GM08714 (cell line): ENCODE results near the gene FOXC1.

Experiments used
- H3K4me3 ChIP-seq: fragments of 200-500 bp; sonication (Bioruptor generic); 2 replicates; pipeline ENCODE4 v1.5.1; 2014; ENCODE audit warnings: mild to moderate bottlenecking, low read length, inconsistent platforms
- ZNF274 ChIP-seq: IDR thresholded peaks from 2 replicates; pipeline ENCODE4 v1.6.1; 2012; ENCODE audit warnings: mild to moderate bottlenecking, low read depth, low read length

Gene FOXC1

DNA sequence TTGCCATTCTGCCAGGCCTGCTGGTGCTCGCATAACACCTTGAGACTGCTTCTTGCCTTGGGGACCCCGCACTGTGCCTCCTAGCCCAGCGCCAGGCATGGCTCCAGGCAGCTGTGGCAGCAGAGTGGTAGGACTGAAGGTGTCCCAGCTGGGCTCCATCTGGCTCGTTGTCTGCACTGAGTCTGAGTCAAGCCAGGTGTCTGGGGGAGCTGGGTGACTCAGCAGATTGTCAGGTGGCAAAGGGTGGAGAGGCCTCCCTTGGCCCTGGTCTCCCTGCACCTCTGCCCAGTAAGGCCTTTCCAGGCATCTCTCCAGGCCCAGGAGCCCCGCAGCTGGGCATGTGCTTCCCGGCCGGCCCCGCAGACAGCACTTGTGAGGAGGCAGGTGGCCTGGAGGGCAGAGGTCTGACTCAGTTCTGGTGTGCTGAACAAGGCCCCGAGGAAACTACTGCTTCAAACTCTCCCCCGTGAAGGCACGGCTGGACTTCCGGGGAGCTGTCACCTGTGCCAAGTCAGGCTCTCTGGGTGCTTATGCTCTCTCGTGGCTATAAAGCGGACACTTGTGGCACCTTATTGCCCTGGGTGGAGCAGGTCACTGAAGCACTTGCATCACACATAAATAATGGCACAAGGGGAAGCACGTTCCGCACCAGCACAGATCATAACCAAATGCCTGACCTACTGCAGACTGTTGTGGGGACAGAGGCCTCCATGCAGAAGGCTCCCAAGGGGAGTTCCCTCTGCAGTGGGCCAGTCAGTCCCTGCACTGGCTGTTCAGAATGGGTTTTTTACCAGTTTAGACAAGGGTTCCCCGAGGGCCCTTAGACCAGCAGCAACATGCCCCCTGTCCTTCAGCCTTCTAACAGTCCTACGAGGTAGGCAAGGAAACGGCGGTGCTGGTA is 27.5 kb downstream of the FOXC1 start:
- TF ChIP-seq ZNF274 = no peak
- no peak overlapping the region for H3K4me3 ChIP-seq

DNA sequence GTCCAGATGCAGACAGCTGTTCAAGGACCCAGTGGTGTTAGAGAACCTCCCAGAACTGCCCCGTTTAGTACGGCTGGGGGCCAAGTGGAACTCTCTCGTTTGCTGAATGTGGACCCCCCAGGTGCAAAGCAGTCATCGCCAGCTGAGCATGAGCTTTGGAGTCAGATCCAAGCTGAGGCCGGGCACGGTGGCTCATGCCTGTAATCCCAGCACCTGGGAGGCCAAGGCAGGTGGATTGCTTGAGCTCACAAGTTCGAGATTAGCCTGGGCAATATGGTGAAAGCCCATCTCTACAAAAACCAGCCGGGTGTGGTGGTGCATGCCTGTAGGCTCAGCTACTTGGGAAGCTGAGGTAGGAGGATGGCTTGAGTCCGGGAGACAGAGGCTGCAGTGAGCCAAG is 29.7 kb downstream of the FOXC1 start:
- H3K4me3 ChIP-seq = no peak overlapping the region
- no peak for TF ChIP-seq ZNF274

GRCh38 chr6:1640476-1640875 is 30.8 kb downstream of the FOXC1 start:
- no peak for TF ChIP-seq ZNF274
- no peak overlapping the region for H3K4me3 ChIP-seq

DNA sequence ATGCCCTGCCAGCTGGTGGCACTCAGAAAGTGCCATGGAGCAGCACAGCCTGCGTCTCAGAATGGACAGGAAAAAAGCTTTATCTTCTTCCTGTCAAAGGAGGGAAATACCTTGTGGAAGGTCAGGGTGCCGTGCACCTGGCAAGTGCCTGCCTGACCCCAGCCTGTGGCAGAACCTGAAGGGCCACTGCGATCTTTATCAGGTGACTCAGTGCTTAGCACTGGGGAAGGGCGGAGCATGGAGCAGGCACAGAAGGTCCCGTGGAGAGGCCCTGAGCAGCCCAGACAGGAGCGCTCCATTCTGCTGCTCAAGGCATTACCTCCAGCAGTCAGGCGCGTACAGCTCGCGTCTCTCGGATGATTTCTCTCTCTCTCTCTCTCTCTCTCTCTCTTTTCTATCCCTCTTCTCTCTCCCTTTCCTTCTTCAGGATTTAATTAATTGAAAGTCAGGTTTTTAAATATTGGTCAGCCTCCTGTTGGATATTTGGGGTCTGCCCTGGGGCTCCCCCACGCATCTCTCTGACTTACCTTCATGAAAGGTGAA is 31.7 kb downstream of the FOXC1 start:
- H3K4me3 ChIP-seq = no peak overlapping the region

GRCh38 chr6:1643111-1643510 is 33.4 kb downstream of the FOXC1 start:
- no peak overlapping the region for H3K4me3 ChIP-seq
- TF ChIP-seq ZNF274 = no peak

More for the DNA sequence above, 31.7 kb downstream of the FOXC1 start:
- no peak for TF ChIP-seq ZNF274

DNA sequence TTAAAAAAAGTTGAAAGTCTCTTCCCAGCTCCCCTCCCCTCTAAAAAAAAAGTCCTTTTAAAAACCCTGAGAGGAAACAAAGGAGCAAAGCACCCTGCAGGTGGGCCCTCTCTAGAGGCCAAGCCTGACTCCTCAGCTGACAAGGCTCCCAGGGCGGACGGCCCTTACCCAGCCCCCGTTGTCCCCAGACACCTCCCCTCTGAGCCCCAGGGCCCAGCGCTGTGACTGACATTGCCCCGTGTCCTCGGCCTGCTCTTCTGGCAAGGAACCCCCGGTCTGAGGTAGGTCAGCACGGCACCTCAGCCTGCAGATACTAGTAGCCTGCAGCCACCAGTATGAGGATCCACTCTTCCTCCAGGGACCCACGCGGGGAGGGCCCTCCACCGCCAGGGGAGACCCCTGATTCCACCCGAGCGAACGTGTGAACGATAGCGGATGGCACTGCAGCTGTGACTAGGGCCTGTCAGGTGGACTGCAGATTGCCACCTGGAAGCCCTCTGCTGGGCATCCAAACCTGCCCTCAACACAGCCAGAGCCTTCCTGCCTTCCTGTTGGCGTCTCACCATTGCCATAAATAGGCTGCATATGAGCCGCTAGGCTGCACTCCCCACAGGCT is 34.2 kb downstream of the FOXC1 start:
- no peak for TF ChIP-seq ZNF274
- H3K4me3 ChIP-seq = no peak overlapping the region

DNA sequence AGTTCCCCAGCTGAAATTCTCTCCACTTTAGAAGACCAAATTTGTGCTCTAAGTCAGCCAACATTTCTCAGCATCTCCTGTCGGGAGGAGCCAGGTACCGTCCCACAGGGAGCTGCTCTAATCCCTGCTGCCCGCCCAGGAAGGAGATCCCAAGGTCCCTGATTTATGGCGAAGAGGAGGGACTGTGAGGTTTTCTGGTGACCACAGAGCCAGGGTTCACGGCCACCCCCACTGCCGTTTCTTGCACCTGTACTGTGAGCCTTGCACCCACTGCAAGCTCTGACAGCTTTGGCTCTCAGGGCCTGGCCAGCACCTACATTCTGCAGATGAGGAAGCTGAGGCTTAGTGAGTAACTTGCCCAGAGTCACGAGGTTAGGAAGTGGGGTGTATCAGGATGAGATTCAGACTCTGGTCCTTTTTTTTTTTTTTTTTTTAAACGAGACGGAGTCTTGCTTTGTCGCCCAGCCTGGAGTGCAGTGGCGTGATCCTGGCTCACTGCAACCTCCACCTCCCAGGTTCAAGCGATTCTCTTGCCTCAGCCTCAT is 34.9 kb downstream of the FOXC1 start:
- no peak for TF ChIP-seq ZNF274

DNA sequence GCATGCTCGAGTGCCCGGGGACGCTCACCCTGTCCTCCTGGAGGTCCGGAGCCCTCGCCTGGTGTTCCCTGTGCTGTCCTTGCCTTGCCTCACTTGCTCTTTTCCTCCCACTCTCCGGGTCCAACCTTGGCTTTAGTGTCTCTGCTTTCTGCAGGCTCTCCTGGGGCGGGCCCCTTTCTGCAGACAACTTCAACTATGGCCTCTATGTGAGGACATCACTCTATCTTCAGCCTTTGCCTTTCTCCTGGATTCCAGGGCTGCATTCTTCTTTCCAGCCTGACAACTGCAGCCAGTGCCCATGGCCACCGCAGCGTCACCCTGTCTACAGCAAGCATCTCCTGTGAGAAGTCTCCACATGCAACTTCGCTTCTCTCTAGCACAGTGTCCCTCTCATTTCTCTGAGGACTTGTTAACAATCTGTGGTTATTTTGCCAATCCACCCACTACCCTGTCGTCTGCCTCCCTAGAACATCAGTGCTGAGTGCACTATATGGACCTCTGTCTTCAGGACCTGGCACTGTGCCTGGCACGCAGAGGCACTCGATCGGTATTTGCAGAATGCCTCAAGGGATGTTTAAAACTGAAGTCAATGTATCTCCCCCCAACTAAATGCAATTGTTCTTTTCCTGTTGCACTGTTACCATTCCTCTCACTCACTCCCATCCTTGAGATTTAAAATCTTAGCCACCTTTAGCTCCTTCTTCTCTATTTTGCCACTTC is 35.9 kb downstream of the FOXC1 start:
- TF ChIP-seq ZNF274 = no peak
- H3K4me3 ChIP-seq = no peak overlapping the region

More for the DNA sequence above, 34.9 kb downstream of the FOXC1 start:
- H3K4me3 ChIP-seq = no peak overlapping the region

DNA sequence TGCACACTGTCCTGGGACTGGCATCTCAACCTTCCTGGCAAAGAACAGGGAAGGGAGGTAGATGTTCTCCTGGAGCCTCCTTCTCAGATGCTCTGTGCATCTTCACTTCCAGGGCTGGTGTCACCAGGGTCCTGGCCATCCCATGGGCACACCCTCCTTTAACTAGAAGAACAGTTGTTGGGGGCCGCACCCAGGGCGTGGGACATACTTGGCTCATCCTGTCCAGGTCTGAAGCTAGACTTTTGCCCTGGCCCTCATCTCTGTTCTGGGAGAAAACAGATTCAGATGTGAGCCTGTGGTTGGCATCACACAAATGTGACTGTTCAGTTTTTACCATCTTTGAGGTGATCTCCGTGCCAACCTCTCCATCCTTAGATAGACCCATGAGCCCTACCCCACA is 41.6 kb downstream of the FOXC1 start:
- no peak overlapping the region for H3K4me3 ChIP-seq
- TF ChIP-seq ZNF274 = no peak

DNA sequence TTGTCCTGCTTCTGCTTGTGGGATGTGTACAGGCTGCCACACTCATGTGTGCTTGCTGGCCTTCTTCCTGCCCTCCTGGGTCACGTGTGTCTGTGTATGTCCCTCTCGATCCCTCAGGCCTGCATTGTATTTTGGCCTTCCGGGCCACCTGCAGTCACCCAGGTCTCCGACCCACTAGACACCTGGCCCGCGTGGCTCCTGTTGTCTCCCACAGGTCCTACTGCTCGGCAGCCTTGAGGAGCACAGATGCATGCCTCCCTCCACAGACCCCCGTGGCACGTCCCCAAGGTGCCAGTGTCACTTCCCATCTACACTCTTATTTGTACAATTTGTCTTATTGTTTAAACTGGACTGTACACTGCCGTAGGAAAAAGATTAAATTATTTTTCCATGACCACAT is 43.1 kb downstream of the FOXC1 start:
- no peak for TF ChIP-seq ZNF274
- no peak overlapping the region for H3K4me3 ChIP-seq

DNA sequence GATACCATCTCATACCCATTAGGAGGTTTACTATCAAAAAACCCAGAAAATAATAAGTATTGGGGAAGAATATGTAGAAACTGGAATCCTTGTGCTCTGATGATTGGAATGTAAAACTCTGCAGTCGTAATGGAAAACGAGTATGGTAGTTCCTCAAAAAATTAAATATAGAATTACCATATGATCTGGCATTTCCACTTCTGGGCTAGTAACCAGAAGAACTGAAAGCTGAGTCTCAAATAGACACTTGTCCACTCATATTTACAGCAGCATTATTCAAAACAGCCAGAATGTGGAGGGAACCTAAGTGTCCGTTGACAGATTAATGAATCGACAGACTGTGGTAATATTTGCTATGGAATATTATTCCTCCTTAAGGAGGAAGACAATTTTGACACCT is 44.3 kb downstream of the FOXC1 start:
- H3K4me3 ChIP-seq = no peak overlapping the region
- TF ChIP-seq ZNF274 = no peak

DNA sequence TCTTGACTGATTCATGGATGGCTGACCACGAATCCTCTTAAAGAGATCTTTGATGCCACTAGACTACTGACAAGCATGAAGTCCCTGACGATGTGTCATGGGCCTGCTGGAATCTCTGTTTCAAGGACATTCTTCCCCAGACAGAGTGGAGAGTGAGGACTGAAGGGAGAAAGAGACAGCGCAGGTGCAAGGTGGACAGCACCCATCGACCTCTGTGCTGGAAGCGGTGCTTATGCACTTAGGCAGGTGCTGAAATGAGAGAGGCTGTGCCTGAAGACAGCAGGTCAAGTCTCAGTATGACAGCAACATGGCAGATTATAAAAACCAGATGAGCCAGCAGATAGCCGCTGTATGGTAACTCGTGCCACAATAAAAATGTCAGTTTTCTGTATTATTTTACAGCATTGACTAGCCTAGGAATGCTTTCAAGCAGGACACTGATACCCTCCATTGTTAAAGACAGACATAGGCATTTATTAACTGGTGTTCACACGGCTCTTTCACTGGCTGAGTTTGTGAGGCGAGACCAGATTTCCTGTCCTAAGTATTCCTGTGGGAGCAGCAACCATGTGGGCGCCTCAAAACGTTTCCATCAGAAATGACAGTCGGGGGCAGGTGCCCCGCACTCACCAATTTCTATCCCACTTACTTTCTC is 47.5 kb downstream of the FOXC1 start:
- no peak overlapping the region for H3K4me3 ChIP-seq
- no peak for TF ChIP-seq ZNF274

DNA sequence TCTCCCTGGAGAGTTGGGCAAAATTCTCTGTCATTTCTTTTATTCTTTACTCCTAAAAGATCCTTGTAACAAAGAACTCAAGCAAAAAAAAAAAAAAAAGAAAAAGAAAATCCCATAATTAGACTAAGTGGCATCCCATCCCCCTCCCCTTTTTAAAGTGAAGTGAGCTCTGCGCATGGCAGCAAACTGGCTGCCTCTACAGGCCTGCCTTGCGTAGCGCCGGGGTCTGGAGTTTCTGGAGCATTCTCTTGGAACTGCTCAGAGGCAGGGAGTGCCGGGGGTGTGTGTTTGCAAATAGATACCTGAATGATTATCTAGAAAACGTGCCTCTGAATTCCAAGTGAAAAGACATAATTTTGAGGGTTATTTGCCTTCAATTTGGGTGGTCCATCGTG is 48.1 kb downstream of the FOXC1 start:
- no peak overlapping the region for H3K4me3 ChIP-seq
- TF ChIP-seq ZNF274 = no peak

- H3K4me3 ChIP-seq = no peak overlapping the region
- no peak for TF ChIP-seq ZNF274
Measured at GRCh38 chr6:1658212-1659005, 48.7 kb downstream of the FOXC1 start.
